K562 (cell line): ENCODE measurements around the gene DPH1. TPM values are rescaled to one million over a fixed set of nuclear protein-coding genes. Genes with fewer than 3 reads are reported as not detected.
A peak's percentile ranks its signal among the peaks of the same experiment; 100 is the strongest.

Experiments
- EGR1 ChIP-seq: fragments of 450-650 bp; conservative IDR thresholded peaks from 2 replicates; pipeline ENCODE4 v1.6.1; 2017; ENCODE audit warnings: mild to moderate bottlenecking
- ELF2 ChIP-seq: fragments of 250-450 bp; sonication (Bioruptor Pico); IDR thresholded peaks from 2 replicates; pipeline ENCODE4 v1.5.0; 2021; ENCODE audit warnings: mild to moderate bottlenecking
- ELF4 ChIP-seq: fragments of 450-650 bp; formaldehyde crosslinking; IDR thresholded peaks from 2 replicates; pipeline ENCODE4 v1.4.0; 2022; ENCODE audit warnings: missing genetic modification characterization
- HMG20A ChIP-seq: fragments of 450-650 bp; formaldehyde crosslinking; conservative IDR thresholded peaks from 2 replicates; pipeline ENCODE4 v1.4.0; 2020; ENCODE audit warnings: mild to moderate bottlenecking, mixed read lengths
- HNRNPK ChIP-seq: fragments of 200-400 bp; formaldehyde crosslinking; IDR thresholded peaks from one replicate; pipeline ENCODE4 v1.6.1; 2018; ENCODE audit warnings: mild to moderate bottlenecking, low read depth, low read length; ENCODE audit not compliant: poor library complexity, severe bottlenecking
- KAT8 ChIP-seq: fragments of 450-650 bp; IDR thresholded peaks from 2 replicates; pipeline ENCODE4 v1.6.1; 2016; ENCODE audit warnings: low read depth, mild to moderate bottlenecking
- MYC ChIP-seq, 2 experiments: fragments of 250-450 bp in 1 of 2; sonication (Bioruptor Pico) in 1 of 2; IDR thresholded peaks; 2 replicates each; pipeline versions ENCODE4 v1.5.1 to v1.6.1; 2012 to 2021; ENCODE audit warnings: low read depth in 2 of 2, borderline replicate concordance in 1 of 2, improper control_type of control experiment in 1 of 2, low read length in 1 of 2, mild to moderate bottlenecking in 1 of 2, moderate library complexity in 1 of 2
- NCOA1 ChIP-seq: fragments of 450-650 bp; IDR thresholded peaks from 2 replicates; pipeline ENCODE4 v1.6.1; 2016; ENCODE audit warnings: low read depth
- OTX1 ChIP-seq: fragments of 450-650 bp; formaldehyde crosslinking; IDR thresholded peaks from 2 replicates; pipeline ENCODE4 v1.4.0; 2022; ENCODE audit warnings: mild to moderate bottlenecking
- SAFB2 ChIP-seq: fragments of 200-400 bp; formaldehyde crosslinking; IDR thresholded peaks from 2 replicates; pipeline ENCODE4 v1.6.1; 2018; ENCODE audit warnings: borderline replicate concordance, low read length, low read depth, moderate library complexity; ENCODE audit not compliant: severe bottlenecking
- SMARCB1 ChIP-seq: IDR thresholded peaks from 2 replicates; pipeline ENCODE4 v1.6.1; 2011; ENCODE audit warnings: improper control_type of control experiment, low read depth; ENCODE audit not compliant: insufficient read length
- ZEB2 ChIP-seq: fragments of 450-650 bp; IDR thresholded peaks from 2 replicates; pipeline ENCODE4 v1.6.1; 2016
- ZFP1 ChIP-seq: fragments of 450-650 bp; formaldehyde crosslinking; IDR thresholded peaks from 2 replicates; pipeline ENCODE4 v1.4.0; 2020; ENCODE audit warnings: mild to moderate bottlenecking, mixed read lengths
- ZNF668 ChIP-seq: fragments of 250-450 bp; sonication (Bioruptor Pico); IDR thresholded peaks from 2 replicates; pipeline ENCODE4 v1.8.0; 2022; ENCODE audit warnings: mild to moderate bottlenecking, inconsistent platforms
- polyA plus RNA-seq, 8 experiments: library from polyadenylated mRNA; depleted of rRNA in 4 of 8; stranded (reverse) in 5 of 8; unstranded in 3 of 8; fragments of >200 nt; fragmentation: Nextera tagmentation in 2 of 8; fragmentation: Illumina TruSeq in 1 of 8; extraction: Ambion mirVana in 2 of 8; extraction: Trizol in 1 of 8; gene quantifications; 2 replicates each; pipeline versions ENCODE4 v1.2.1 to v1.2.3, GENCODE V29; 2011 to 2014; ENCODE audit warnings: inconsistent platforms in 1 of 8, missing spikeins in 1 of 8
- total RNA-seq, 7 experiments: library from RNA; depleted of rRNA in 6 of 7; stranded (reverse); fragments of >200 nt in 6 of 7; fragmentation: Illumina TruSeq in 2 of 7; extraction: Trizol in 2 of 7; gene quantifications; 2 replicates each; pipeline versions ENCODE4 v1.2.1 to v1.2.3, GENCODE V29; 2011 to 2021; ENCODE audit warnings: low replicate concordance in 1 of 7
- TF ChIP-seq, protein P1 (sequence below), 2 experiments: fragments of 450-650 bp in 1 of 2; sonication (generic) in 1 of 2; formaldehyde crosslinking; conservative IDR thresholded peaks; 2 replicates each; pipeline versions ENCODE4 v1.4.0 to v1.8.1; 2020 to 2022; ENCODE audit warnings: mild to moderate bottlenecking in 1 of 2, missing genetic modification reagents in 1 of 2
- TF ChIP-seq, protein P2 (sequence below): sonication (generic); formaldehyde crosslinking; IDR thresholded peaks from 2 replicates; pipeline ENCODE4 v1.8.0; 2022; ENCODE audit warnings: mild to moderate bottlenecking, missing genetic modification reagents

The DPH1 gene
- total and polyA plus RNA-seq, 9 of the 15 experiments (the other 6 are each of a cell fraction or from before 2014, with no cell fraction given) = 0.42 to 40.6 (median 20.2) TPM

- TF ChIP-seq, protein P1, sequence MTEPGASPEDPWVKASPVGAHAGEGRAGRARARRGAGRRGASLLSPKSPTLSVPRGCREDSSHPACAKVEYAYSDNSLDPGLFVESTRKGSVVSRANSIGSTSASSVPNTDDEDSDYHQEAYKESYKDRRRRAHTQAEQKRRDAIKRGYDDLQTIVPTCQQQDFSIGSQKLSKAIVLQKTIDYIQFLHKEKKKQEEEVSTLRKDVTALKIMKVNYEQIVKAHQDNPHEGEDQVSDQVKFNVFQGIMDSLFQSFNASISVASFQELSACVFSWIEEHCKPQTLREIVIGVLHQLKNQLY (CRISPR knock-in tag; conservative IDR thresholded peaks at IDR 0.05) = no peak
- no peak for TF ChIP-seq OTX1 (CRISPR knock-in tag)
- TF ChIP-seq ZEB2 = no peak
- TF ChIP-seq KAT8 = no peak
- TF ChIP-seq NCOA1 = no peak
- TF ChIP-seq, protein P2, sequence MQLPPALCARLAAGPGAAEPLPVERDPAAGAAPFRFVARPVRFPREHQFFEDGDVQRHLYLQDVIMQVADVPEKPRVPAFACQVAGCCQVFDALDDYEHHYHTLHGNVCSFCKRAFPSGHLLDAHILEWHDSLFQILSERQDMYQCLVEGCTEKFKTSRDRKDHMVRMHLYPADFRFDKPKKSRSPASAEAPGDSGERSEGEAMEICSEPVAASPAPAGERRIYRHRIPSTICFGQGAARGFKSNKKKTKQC = no peak
- TF ChIP-seq EGR1 = peak; percentile 96
- peak; percentile 98 for TF ChIP-seq MYC (IDR thresholded peaks at IDR 0.05; ENCODE audit: low read depth, low read length)
- TF ChIP-seq MYC (CRISPR knock-in tag; IDR thresholded peaks at IDR 0.05; ENCODE audit: borderline replicate concordance, low read depth) = peak; percentile 86; the same call in 1 of the 2 replicates
- TF ChIP-seq HNRNPK = no peak
- 0 out of 2 replicates have a peak, but pooled peaks have one; percentile 28 for TF ChIP-seq ELF2
- TF ChIP-seq SMARCB1 = no peak
- TF ChIP-seq ZFP1 (CRISPR knock-in tag) = no peak
- TF ChIP-seq ELF4 (CRISPR knock-in tag) = no peak
- no peak for TF ChIP-seq HMG20A
- TF ChIP-seq ZNF668 (CRISPR knock-in tag) = no peak
- no peak for TF ChIP-seq SAFB2
Observed at GRCh38 chr17:2029911-2030778, at the start of gene DPH1 (continued).
